Left kidney (tissue), 2 donors: Measurements from ENCODE around the gene ACCS. TPM values are rescaled to one million over a fixed set of nuclear protein-coding genes. Genes with fewer than 3 reads are reported as not detected.

Source experiments
- DNase-seq: peaks from one replicate; pipeline ENCODE4 v3.0.0-alpha.2; 2013
- polyA plus RNA-seq: library from polyadenylated mRNA; unstranded; fragments of 120-200 nt; gene quantifications from one replicate; pipeline ENCODE4 v1.2.1, GENCODE V29; 2013; ENCODE audit not compliant: insufficient read length

ACCS gene
- polyA plus RNA-seq, 1 donor: 48.0 TPM

GRCh38 chr11:44036811-44037657, 29.0 kb upstream of the ACCS start:
- peak; percentile 77 for DNase-seq

DNA sequence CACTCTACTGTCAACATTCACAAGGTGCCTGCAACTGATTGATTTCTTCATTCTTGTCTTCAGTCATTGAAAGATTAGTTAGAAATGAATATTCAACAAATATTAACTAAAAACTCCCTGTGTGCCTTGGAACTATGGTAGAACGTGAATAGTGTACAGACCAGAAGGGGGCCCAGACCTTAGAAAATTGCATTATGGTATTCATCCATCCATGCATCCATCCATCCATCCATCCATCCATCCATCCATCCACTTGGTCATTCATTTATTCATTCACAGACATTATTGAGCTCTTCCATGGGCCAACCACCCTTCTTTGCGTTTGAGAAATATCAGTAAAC, 28.4 kb upstream of the ACCS start:
- no peak for DNase-seq

GRCh38 chr11:44043157-44043556, 22.9 kb upstream of the ACCS start:
- DNase-seq: no peak

- DNase-seq: no peak
Observed at GRCh38 chr11:44046182-44046581, 19.9 kb upstream of the ACCS start.

DNA sequence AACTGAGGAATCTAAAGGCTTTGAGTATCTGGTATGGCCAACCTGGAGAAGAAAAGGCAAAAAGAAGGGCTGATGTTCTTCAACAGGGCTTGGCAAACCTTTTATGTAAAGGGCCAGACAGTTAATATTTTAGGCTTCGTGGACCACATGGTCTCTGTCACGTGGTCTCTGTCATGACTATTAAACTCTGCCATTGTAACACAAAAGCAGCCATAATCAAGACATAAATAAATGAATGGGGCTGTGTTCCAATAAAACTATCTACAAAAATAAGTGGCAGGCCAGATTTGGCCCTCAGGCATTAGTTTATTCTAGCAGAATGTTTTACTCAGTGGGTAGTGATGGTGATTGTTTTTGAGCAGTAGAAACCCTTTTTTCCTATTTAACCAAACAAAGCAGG, 18.8 kb upstream of the ACCS start:
- no peak for DNase-seq

DNA sequence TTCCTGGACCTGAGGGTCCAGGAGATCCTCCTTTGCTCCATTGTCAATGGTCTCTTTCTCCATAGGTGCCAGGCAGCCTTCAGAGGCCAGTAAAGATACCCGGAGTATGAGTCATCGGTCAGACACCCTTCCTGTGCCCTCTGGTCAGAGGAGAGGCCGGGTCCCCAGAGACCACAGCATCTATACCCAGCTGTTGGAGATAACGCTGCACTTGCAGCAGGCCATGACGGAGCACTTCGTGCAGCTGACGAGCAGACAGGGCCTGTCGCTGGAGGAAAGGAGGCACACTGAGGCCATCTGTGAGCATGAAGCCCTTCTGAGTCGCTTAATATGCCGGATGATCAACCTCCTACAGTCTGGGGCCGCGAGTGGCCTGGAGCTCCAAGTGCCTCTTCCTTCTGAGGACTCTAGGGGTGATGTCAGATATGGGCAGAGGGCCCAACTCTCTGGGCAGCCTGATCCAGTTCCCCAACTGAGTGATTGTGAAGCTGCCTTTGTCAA, 18.1 kb upstream of the ACCS start, which contains the start of gene ACCSL:
Gene ACCSL (plus strand): TSS at position 51 of the 501 bp plus-strand sequence. CDS start 56 bp downstream, at position 107.
- DNase-seq: no peak

- DNase-seq: no peak
Observed at GRCh38 chr11:44049832-44050231, 16.2 kb upstream of the ACCS start.

- no peak for DNase-seq
Observed at GRCh38 chr11:44051171-44051570, 14.9 kb upstream of the ACCS start.

DNA sequence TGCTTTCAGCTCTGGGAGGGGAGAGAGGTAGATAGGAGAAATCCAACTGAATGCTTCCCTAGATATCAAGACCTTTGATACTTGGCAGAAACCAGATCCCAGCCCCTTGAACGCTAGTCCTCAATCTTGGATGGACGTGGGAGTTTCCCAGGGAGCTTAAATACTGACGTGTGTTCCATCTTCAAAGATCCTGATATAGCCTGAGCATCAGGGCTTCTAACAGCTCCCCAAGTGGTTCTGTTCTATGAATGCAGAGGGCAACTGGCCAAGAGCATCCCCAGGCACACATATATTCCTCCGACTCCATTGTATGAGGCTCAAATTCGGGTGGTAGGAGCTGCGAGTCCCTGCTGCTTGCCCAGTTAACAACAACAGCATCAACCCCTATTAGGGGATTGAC, 8.7 kb upstream of the ACCS start:
- no peak for DNase-seq

DNA sequence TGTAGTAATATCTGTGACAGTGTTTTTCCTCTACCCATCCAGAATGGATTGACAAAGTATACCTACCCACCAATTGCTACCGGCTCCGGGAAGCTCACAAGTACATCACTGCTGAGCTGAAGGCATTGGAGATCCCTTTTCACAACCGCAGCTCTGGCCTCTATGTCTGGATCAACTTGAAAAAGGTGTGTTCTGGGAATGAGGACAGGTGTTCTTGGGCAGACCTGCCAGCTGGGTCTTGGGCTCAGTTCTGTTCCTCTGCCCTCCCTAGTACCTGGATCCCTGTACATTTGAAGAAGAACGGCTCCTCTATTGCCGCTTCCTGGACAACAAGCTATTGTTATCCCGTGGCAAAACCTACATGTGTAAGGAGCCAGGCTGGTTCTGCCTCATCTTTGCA, 7.8 kb upstream of the ACCS start:
- DNase-seq: no peak

GRCh38 chr11:44065161-44065661, 859 bp upstream of the ACCS start:
- no peak for DNase-seq

DNA sequence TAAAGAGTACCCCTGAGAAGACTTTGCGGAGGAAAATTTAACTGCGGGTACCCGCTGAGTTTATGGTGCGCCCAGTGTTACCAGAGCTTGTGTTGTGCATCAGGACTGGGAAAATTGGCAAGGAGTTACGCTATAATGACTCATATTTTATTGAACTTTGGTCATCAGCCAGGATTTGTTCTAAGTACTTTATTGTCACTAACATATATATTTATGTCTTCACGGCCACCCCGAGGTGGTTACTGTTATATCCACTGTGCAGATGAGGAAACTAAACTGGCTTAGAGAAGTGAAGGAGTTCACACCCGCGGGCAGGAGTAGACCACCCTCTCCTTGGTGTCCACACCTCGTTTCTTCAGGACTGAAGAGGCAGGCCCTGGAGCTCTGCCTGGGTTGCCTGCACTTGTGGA, 667 bp downstream of the ACCS start:
- no peak for DNase-seq

GRCh38 chr11:44067266-44067665, 1.2 kb downstream of the ACCS start:
- DNase-seq: no peak

- DNase-seq: no peak
Observed at GRCh38 chr11:44068180-44068579, 2.1 kb downstream of the ACCS start.

DNA sequence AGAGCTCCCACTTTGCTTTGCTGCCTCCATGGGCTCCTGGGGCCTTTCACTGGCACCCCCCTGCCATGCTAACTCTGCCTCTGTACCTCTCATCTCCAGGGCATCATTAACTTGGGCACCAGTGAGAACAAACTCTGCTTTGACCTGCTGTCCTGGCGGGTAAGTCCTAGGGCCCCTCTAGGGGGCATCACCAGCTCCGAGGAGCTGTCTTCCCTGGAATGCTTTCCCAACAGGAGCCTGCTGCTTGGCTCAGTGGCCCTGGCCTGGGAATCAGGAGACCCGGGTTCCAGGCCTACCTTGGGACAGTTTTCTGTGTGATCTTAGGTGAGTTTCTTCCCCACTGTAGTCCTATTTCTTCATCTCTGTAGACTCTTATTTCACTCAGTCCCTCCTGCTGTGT, 5.1 kb downstream of the ACCS start:
- DNase-seq: no peak

GRCh38 chr11:44072757-44073658, 6.9 kb downstream of the ACCS start:
- no peak for DNase-seq

- no peak for DNase-seq
Observed at GRCh38 chr11:44078794-44079193, 12.7 kb downstream of the ACCS start.

DNA sequence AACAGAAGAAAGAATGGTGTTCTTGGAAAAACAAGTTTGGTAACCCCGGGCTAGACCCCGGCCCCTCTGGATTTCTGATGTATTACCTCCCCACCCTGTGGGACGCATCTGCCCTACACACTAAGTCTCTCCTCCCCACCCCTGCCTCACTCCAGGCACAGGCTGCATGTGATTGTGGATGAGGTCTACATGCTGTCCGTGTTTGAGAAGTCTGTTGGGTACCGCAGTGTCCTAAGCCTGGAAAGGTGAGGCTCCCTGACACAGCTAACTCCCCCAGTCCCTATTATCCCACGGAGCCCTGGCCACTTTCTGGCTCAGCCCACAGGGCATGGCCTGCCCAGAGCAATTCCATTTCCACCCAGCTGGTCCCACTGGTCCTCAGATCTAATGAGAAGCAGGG, 13.3 kb downstream of the ACCS start:
- no peak for DNase-seq

DNA sequence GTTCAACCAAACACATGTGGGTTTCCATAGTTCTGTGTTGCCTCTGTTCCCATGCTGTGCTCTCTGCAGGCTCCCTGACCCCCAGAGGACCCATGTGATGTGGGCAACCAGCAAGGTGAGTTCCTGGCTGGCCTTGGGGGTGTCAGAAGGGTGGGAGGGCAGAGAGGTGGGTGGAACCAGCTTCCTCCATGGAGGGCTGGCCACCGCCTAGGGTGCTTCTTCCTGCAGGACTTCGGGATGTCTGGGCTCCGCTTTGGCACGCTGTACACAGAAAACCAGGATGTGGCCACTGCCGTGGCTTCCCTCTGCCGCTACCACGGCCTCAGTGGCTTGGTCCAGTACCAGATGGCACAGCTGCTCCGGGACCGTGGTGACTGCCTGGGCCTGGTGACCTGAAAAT, 14.9 kb downstream of the ACCS start:
- no peak for DNase-seq

- no peak for DNase-seq
Observed at GRCh38 chr11:44082645-44083044, 16.6 kb downstream of the ACCS start.

- no peak for DNase-seq
Observed at GRCh38 chr11:44083433-44083832, 17.4 kb downstream of the ACCS start.

DNA sequence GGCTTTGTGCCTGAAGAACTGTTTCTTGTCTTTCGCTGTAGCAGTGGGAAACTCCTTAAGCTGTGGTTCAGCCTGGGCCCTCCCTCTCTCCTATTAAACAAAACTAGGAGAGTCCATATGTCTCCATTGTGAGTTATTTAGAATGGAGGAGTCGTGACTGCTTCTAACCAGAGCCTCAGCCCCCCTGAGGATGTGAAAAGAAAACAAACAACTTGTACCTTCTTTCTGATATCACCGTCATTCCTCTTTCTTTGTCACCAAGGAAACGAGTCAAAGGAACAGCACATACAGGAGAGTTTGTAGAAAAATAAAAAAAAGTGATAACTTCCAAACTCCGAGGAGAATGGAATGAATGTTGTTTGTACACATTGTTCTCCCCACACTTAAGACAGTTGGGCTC, 17.8 kb downstream of the ACCS start:
- DNase-seq: no peak

GRCh38 chr11:44085330-44085729, 19.3 kb downstream of the ACCS start:
- no peak for DNase-seq
